Activated T-helper 1 cell treated with anti-CD3 and anti-CD28 coated beads, Interleukin-12 subunit alpha, Interleukin-12 subunit beta, Interleukin-2, Interleukin-4 antibody, amounts not matched to agents 30 ng/mL and 10 ng/mL and 1 ng/mL, durations not matched to agents 14 hours and 24 hours and 36 hours (primary cell): ENCODE measurements around the gene TJP3. TPM values are rescaled to one million over a fixed set of nuclear protein-coding genes. Genes with fewer than 3 reads are reported as not detected.

ENCODE experiments used
- DNase-seq: peaks from one replicate; pipeline ENCODE4 v3.0.0; 2021; ENCODE audit warnings: low spot score
- H3K27ac Mint-ChIP-seq: one replicate; pipeline ENCODE4 v1.8.0; 2021; ENCODE audit warnings: mild to moderate bottlenecking, mixed read lengths
- H3K27me3 Mint-ChIP-seq: one replicate; pipeline ENCODE4 v1.8.0; 2022; ENCODE audit warnings: mild to moderate bottlenecking, moderate library complexity, mixed read lengths; ENCODE audit not compliant: insufficient read depth
- H3K36me3 Mint-ChIP-seq: one replicate; pipeline ENCODE4 v1.8.0; 2021; ENCODE audit warnings: low read depth, mixed read lengths
- H3K4me1 Mint-ChIP-seq: one replicate; pipeline ENCODE4 v1.8.0; 2021; ENCODE audit warnings: low read depth, mixed read lengths
- H3K4me3 Mint-ChIP-seq: one replicate; pipeline ENCODE4 v1.8.0; 2021; ENCODE audit warnings: mild to moderate bottlenecking, moderate library complexity, mixed read lengths
- H3K9me3 Mint-ChIP-seq: one replicate; pipeline ENCODE4 v1.8.0; 2021; ENCODE audit warnings: mixed read lengths
- intact Hi-C: fragments of 100-400 bp; cut with micrococcal nuclease; formaldehyde crosslinking; loops from one replicate; pipeline ENCODE4 v1.15.1; 2024
- total RNA-seq: library from RNA; stranded (reverse); gene quantifications from 2 replicates; pipeline ENCODE4 v1.2.3, GENCODE V29; 2022

Gene TJP3
- total RNA-seq, 1 donor from 2014 or later = 0.08 TPM

DNA sequence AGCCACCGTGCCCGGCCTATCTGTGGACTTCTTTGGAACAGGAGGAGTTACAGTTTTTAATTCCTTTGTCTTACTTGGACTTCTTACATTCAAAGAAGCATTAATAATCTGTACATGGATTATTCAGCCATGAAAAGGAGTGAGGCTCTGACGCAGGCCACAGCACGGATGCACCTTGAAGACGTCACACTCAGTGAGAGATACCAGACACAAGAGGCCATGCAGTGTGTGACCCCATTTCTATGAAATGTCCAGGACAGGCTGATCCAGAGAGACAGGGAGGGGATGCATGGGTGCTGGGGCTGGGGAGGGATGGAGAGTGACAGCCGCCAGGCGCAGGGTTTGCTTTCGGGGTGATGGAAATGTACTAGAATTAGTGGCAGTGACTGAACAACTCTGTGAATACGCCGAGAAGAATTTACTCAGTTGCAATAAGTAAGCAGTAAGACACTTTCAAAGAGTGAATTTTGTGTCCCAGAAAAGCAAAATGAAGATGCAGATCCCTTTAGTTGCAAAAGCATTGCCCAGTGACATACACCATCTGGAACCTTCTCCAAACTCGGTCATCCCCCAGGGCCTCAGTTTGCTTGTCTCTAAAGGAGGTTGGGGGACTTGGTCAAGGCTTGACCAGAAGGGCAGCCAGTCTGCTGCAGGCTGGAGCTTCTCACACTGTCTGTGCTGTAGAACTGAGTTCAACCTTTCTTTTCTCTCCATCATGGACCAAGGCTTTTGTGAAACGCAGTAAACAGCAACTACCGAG lies 33.2 kb upstream of the TJP3 start:
- no peaks in the 10 kb centered on the region for H3K4me1 Mint-ChIP-seq
- DNase-seq = no peak
- no peaks in the 10 kb centered on the region for H3K9me3 Mint-ChIP-seq
- intact Hi-C loops = no loop called here
- no peak overlapping the region for H3K27ac Mint-ChIP-seq
- peaks cover 4% of the 10 kb centered on the region for H3K36me3 Mint-ChIP-seq
- H3K4me3 Mint-ChIP-seq = no peak overlapping the region
- no peaks in the 10 kb centered on the region for H3K27me3 Mint-ChIP-seq

DNA sequence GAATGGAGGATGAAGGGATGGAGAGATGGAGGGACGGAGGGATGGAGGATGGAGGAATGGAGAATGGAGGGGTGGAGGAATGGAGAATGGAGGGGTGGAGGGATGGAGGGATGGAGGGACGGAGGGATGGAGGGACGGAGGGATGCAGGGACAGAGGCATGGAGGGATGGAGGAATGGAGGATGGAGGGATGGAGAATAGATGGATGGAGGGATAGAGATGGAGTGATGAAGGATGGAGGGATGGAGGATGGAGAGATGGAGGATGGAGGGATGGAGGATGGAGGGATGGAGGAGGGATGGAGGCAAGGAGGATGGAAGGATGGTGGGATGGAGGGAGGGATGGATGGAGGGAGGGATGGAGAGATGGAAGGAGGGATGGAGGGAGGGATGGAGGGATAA lies 30.0 kb upstream of the TJP3 start:
- intact Hi-C loops = no loop called here
- Mint-ChIP-seq H3K36me3 (peaks cover 4% of the 10 kb centered on the region), H3K9me3 (no peaks in the 10 kb centered on the region), H3K4me3 (no peak overlapping the region), H3K4me1 (no peaks in the 10 kb centered on the region), H3K27me3 (no peaks in the 10 kb centered on the region), H3K27ac (no peak overlapping the region)
- no peak for DNase-seq

DNA sequence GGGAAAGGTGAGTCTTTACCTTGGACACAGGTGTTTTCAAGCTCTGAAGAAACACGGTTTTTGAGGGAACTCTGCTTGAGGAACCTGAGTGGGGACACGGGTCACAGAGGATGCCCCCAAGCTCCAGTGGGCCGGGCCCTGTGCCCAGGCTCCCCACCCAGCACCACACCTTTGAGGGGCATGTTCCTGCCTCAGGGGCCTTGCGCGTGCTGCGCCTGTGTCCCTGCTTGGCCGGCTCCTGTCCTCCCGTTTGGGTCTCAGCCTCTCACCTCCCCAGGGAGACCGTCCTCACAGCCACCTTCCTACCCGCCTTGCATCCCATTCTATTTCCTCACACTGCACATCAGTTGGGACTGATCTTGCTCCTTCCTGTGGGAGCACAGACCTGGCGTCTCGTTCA lies 29.0 kb upstream of the TJP3 start:
- no peak overlapping the region for H3K27ac Mint-ChIP-seq
- intact Hi-C loops = no loop called here

GRCh38 chr19:3679581-3679980 lies 28.6 kb upstream of the TJP3 start:
- Mint-ChIP-seq H3K27ac (no peak overlapping the region), H3K4me3 (no peak overlapping the region), H3K36me3 (peaks cover 12% of the 10 kb centered on the region), H3K4me1 (no peaks in the 10 kb centered on the region), H3K27me3 (no peaks in the 10 kb centered on the region), H3K9me3 (peaks cover 4% of the 10 kb centered on the region)
- intact Hi-C loops = no loop called here
- DNase-seq = no peak

More for the DNA sequence above, 29.0 kb upstream of the TJP3 start:
- peaks cover 3% of the 10 kb centered on the region for H3K9me3 Mint-ChIP-seq
- no peaks in the 10 kb centered on the region for H3K4me1 Mint-ChIP-seq
- no peaks in the 10 kb centered on the region for H3K27me3 Mint-ChIP-seq
- DNase-seq = no peak
- H3K36me3 Mint-ChIP-seq = peaks cover 8% of the 10 kb centered on the region
- H3K4me3 Mint-ChIP-seq = no peak overlapping the region

GRCh38 chr19:3680939-3681338 lies 27.2 kb upstream of the TJP3 start:
- Mint-ChIP-seq H3K36me3 (peaks cover 13% of the 10 kb centered on the region), H3K27me3 (no peaks in the 10 kb centered on the region), H3K4me3 (no peak overlapping the region), H3K27ac (no peak overlapping the region), H3K4me1 (no peaks in the 10 kb centered on the region), H3K9me3 (peaks cover 10% of the 10 kb centered on the region)
- intact Hi-C loops = no loop called here
- no peak for DNase-seq

DNA sequence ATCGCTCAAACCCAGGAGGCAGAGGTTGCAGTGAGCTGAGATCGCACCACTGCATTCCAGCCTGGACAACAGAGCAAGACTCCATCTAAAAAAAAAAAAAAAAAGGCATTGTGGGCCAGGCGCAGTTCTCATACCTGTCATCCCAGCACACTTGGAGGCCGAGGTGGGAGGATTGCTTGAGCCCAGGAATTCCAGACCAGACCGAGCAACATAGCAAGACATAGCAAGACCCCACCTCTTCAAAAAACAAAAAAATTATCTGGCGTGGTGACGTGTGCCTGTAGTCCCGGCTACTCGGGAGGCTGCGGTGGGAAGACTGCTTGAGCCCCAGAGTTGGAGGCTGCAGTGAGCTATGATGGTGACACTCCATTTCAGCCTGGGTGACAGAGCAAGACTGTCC lies 25.9 kb upstream of the TJP3 start:
- Mint-ChIP-seq H3K36me3 (peaks cover 13% of the 10 kb centered on the region), H3K27me3 (no peaks in the 10 kb centered on the region), H3K9me3 (peaks cover 10% of the 10 kb centered on the region), H3K4me1 (peaks cover 5% of the 10 kb centered on the region), H3K27ac (no peak overlapping the region), H3K4me3 (no peak overlapping the region)
- intact Hi-C loops = no loop called here
- no peak for DNase-seq

DNA sequence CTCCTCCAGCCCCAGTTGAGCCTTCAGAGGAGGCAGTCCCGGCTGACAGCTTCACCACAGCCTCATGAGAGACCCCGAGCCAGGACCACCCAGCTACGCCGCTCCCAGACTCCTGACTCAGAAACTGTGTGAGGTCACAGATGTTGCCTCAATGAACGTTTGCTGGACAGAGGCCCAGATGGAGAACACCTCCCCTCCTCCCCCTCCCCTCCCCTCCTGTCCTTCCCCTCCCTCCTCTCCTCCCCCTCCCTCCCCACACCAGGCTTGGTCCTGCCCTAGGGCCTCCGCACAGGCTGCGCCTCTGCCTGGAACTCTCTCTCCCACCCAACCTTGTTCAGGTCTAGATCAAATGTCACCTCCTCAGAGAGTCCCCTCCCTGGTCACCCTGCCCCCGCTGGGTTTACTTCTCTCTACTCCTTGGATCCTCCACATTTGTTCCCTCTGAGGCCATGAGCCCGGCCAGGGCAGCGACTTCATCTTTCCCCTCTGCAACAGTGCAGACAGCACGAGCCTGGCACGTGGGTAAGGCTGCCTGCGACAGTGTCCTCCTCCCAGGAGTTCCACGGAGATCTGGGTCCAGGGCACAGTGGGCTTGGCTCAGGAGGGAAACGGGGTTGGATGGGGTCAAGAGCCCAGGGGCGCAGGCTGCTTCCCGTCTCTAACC lies 25.3 kb upstream of the TJP3 start:
- H3K27ac Mint-ChIP-seq = no peak overlapping the region
- intact Hi-C loops = no loop called here
- H3K4me3 Mint-ChIP-seq = no peak overlapping the region
- H3K36me3 Mint-ChIP-seq = peaks cover 13% of the 10 kb centered on the region
- no peaks in the 10 kb centered on the region for H3K27me3 Mint-ChIP-seq
- DNase-seq = no peak
- peaks cover 10% of the 10 kb centered on the region for H3K9me3 Mint-ChIP-seq
- H3K4me1 Mint-ChIP-seq = peaks cover 7% of the 10 kb centered on the region

- Mint-ChIP-seq H3K4me1 (peaks cover 7% of the 10 kb centered on the region), H3K27ac (no peak overlapping the region), H3K4me3 (no peak overlapping the region), H3K27me3 (no peaks in the 10 kb centered on the region), H3K36me3 (peaks cover 15% of the 10 kb centered on the region), H3K9me3 (peaks cover 10% of the 10 kb centered on the region)
- intact Hi-C loops = no loop called here
- DNase-seq = no peak
Measured at GRCh38 chr19:3683405-3684053, 24.7 kb upstream of the TJP3 start.

- Mint-ChIP-seq H3K36me3 (peaks cover 15% of the 10 kb centered on the region), H3K9me3 (peaks cover 10% of the 10 kb centered on the region), H3K27me3 (no peaks in the 10 kb centered on the region), H3K27ac (no peak overlapping the region), H3K4me3 (no peak overlapping the region), H3K4me1 (peaks cover 7% of the 10 kb centered on the region)
- no peak for DNase-seq
- intact Hi-C loops = no loop called here
Measured at GRCh38 chr19:3684054-3684816, 23.9 kb upstream of the TJP3 start.

GRCh38 chr19:3684817-3685410 lies 23.3 kb upstream of the TJP3 start:
- DNase-seq = no peak
- Mint-ChIP-seq H3K4me1 (peaks cover 13% of the 10 kb centered on the region), H3K27me3 (no peaks in the 10 kb centered on the region), H3K9me3 (peaks cover 10% of the 10 kb centered on the region), H3K27ac (no peak overlapping the region), H3K4me3 (no peak overlapping the region), H3K36me3 (peaks cover 19% of the 10 kb centered on the region)
- intact Hi-C loops = no loop called here

DNA sequence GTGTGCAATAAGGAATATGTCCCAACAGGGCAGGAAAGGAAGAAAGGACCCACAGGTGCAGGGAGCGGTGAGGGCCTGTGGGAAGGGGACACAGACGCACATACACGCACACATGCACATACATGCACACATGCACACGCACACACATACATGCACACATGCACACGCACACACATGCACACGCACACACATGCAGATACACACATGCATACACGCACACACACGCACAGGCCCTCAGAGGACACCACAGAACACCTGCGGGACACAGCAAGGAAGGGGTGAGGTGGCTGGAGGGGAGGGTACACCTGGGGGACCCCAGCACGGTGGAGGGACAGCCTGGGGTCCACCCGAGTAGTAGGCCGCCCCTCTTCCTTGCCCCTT lies 20.8 kb upstream of the TJP3 start:
- DNase-seq = no peak
- Mint-ChIP-seq H3K36me3 (peaks cover 25% of the 10 kb centered on the region), H3K4me1 (peaks cover 31% of the 10 kb centered on the region), H3K9me3 (peaks cover 20% of the 10 kb centered on the region), H3K27me3 (no peaks in the 10 kb centered on the region), H3K27ac (no peak overlapping the region), H3K4me3 (peak overlapping the region; percentile 38)
- intact Hi-C loops = loop anchor here (1.0 kb wide), 1 partner anchor 13 kb away; the partner anchor contains the start of gene PIP5K1C
